HCT116 (cell line): ENCODE measurements around the gene DHRS13. TPM values are rescaled to one million over a fixed set of nuclear protein-coding genes. Genes with fewer than 3 reads are reported as not detected.

ENCODE experiments used
- ATAC-seq: fragments of 200-7000 bp; cut with Tn5 transposase; 2 replicates; pipeline ENCODE4 v1.9.1; 2020; ENCODE audit warnings: mild to moderate bottlenecking, moderate library complexity
- BruUV-seq: library from RNA; stranded (reverse); fragments of 400-500 nt; replicated peaks from 2 replicates; lab custom pipeline; 2021; lab: Mats Ljungman, UMichigan
- CTCF ChIA-PET: fragments of 300-600 bp; sonication (Branson Sonifier 250); formaldehyde crosslinking; loops from one replicate; lab custom pipeline; 2021; ENCODE audit warnings: antibody characterized with exemption; lab: Charles Lee
- POLR2A ChIA-PET: fragments of 300-600, 350-600 bp; sonication (Branson Sonifier 250); formaldehyde crosslinking; loops from one replicate; lab custom pipeline; 2021; ENCODE audit warnings: antibody characterized with exemption; lab: Charles Lee
- RAD21 ChIA-PET, 2 experiments: fragments of 300-600 bp; sonication (Branson Sonifier 250); formaldehyde crosslinking; loops; one replicate each; lab custom pipeline; 2023; ENCODE audit warnings: low total read pairs in 2 of 2; ENCODE audit not compliant: uncharacterized antibody in 2 of 2, unreplicated experiment in 2 of 2, low non-redundant PET in 1 of 2; lab: Charles Lee
- DNase-seq: peaks from one replicate; pipeline ENCODE4 v3.0.0-alpha.2; 2010; ENCODE audit warnings: low read depth, low spot score
- H2AFZ ChIP-seq: fragments of 200-600 bp; shearing (Covaris generic), sonication (generic); 2 replicates; pipeline ENCODE4 v1.6.1; 2017; ENCODE audit warnings: low read depth, mixed run types, mixed read lengths, antibody characterized with exemption, low read length; ENCODE audit not compliant: poor library complexity, severe bottlenecking
- H3K27ac ChIP-seq: 2 replicates; pipeline ENCODE4 v1.5.1; 2012; ENCODE audit warnings: low read depth, low read length
- H3K27me3 ChIP-seq: fragments of 200-600 bp; sonication (generic); 2 replicates; pipeline ENCODE4 v1.6.1; 2016; ENCODE audit warnings: mixed run types, low read length, mixed read lengths; ENCODE audit not compliant: insufficient read depth
- H3K36me3 ChIP-seq, 2 experiments: fragments of 200-500 bp in 1 of 2; fragments of 200-600 bp in 1 of 2; sonication (Bioruptor generic) in 1 of 2; sonication (generic) in 1 of 2; 2 replicates each; pipeline versions ENCODE4 v1.5.1 to v1.6.1; 2014 to 2016; ENCODE audit warnings: low read length in 2 of 2, inconsistent platforms in 1 of 2, mixed read lengths in 1 of 2, mixed run types in 1 of 2; ENCODE audit not compliant: insufficient read depth in 2 of 2, control insufficient read depth in 1 of 2
- H3K4me1 ChIP-seq, 2 experiments: fragments of 200-600 bp in 1 of 2; sonication (generic) in 1 of 2; 2 replicates each; pipeline versions ENCODE4 v1.5.1 to v1.6.1; 2012 to 2017; ENCODE audit warnings: low read length in 2 of 2, inconsistent platforms in 1 of 2, mild to moderate bottlenecking in 1 of 2, mixed read lengths in 1 of 2, mixed run types in 1 of 2, moderate library complexity in 1 of 2; ENCODE audit not compliant: insufficient read depth in 2 of 2, control insufficient read depth in 1 of 2
- H3K4me2 ChIP-seq: fragments of 200-600 bp; sonication (generic); 2 replicates; pipeline ENCODE4 v1.6.1; 2017; ENCODE audit warnings: mixed run types, low read length, mixed read lengths
- H3K4me3 ChIP-seq, 2 experiments: fragments of 200-600 bp in 1 of 2; sonication (generic) in 1 of 2; replicated peaks in 1 of 2; 2 replicates each; pipeline ENCODE4 v1.5.1; 2011 to 2016; ENCODE audit warnings: low read length in 2 of 2, control low read depth in 1 of 2, low read depth in 1 of 2, mild to moderate bottlenecking in 1 of 2, mixed read lengths in 1 of 2, mixed run types in 1 of 2
- H3K79me2 ChIP-seq: fragments of 200-600 bp; sonication (generic); 2 replicates; pipeline ENCODE4 v1.6.1; 2017; ENCODE audit warnings: mild to moderate bottlenecking, mixed run types, low read length, moderate library complexity, mixed read lengths; ENCODE audit not compliant: insufficient read depth
- H3K9ac ChIP-seq: fragments of 200-600 bp; sonication (generic); 2 replicates; pipeline ENCODE4 v1.6.1; 2016; ENCODE audit warnings: low read length, mixed read lengths
- H3K9me2 ChIP-seq: fragments of 200-600 bp; sonication (generic), shearing (Covaris generic); 2 replicates; pipeline ENCODE4 v1.6.1; 2017; ENCODE audit warnings: mixed run types, mild to moderate bottlenecking, moderate library complexity; ENCODE audit not compliant: insufficient read depth
- H3K9me3 ChIP-seq, 2 experiments: fragments of 200-500 bp in 1 of 2; fragments of 200-600 bp in 1 of 2; sonication (Bioruptor generic) in 1 of 2; sonication (generic) in 1 of 2; 2 replicates each; pipeline ENCODE4 v1.6.1; 2014 to 2017; ENCODE audit warnings: low read length in 2 of 2, mixed read lengths in 2 of 2, inconsistent platforms in 1 of 2, low read depth in 1 of 2, mild to moderate bottlenecking in 1 of 2, mixed run types in 1 of 2, moderate library complexity in 1 of 2; ENCODE audit not compliant: control insufficient read depth in 1 of 2, insufficient read depth in 1 of 2
- H4K20me1 ChIP-seq: fragments of 200-600 bp; sonication (generic), shearing (Covaris generic); 2 replicates; pipeline ENCODE4 v1.6.1; 2017; ENCODE audit warnings: mixed run types, mild to moderate bottlenecking, moderate library complexity; ENCODE audit not compliant: insufficient read depth
- CEBPB ChIP-seq: IDR thresholded peaks from 2 replicates; pipeline ENCODE4 v1.6.1; 2012; ENCODE audit warnings: low read depth
- EGR1 ChIP-seq: IDR thresholded peaks from 2 replicates; pipeline ENCODE4 v1.6.1; 2012; ENCODE audit warnings: low read depth
- ELF1 ChIP-seq: IDR thresholded peaks from 2 replicates; pipeline ENCODE4 v1.6.1; 2012; ENCODE audit warnings: low read depth, borderline replicate concordance
- EZH2phosphoT487 ChIP-seq: fragments of 200-600 bp; IDR thresholded peaks from 2 replicates; pipeline ENCODE4 v1.6.1; 2018; ENCODE audit warnings: antibody characterized with exemption, borderline replicate concordance
- MAX ChIP-seq: IDR thresholded peaks from 2 replicates; pipeline ENCODE4 v1.6.1; 2012
- POLR2AphosphoS5 ChIP-seq: IDR thresholded peaks from 2 replicates; pipeline ENCODE4 v1.6.1; 2011; ENCODE audit warnings: mild to moderate bottlenecking, low read depth, low read length, moderate library complexity
- YY1 ChIP-seq: IDR thresholded peaks from 2 replicates; pipeline ENCODE4 v1.6.1; 2011; ENCODE audit warnings: low read length, low read depth, moderate library complexity, mild to moderate bottlenecking; ENCODE audit not compliant: insufficient replicate concordance; ENCODE audit errors: extremely low read depth
- intact Hi-C: fragments of 100-400 bp; cut with micrococcal nuclease; formaldehyde crosslinking; loops from 2 replicates; pipeline ENCODE4 v1.10.0; 2022
- total RNA-seq: library from RNA; stranded (reverse); gene quantifications from one replicate; pipeline ENCODE4 v1.2.1, GENCODE V29; 2021; ENCODE audit not compliant: unreplicated experiment

DHRS13 gene
- total RNA-seq, 1 experiment from 2014 or later, result 13.5 TPM

- H3K27me3 ChIP-seq, result no peaks in the 10 kb centered on the region
- H3K27ac ChIP-seq, result no peak overlapping the region
- H3K9me2 ChIP-seq, result no peaks in the 10 kb centered on the region
- RAD21 ChIA-PET, result no interaction called here
- peak overlapping the region; percentile 85; the same call in 1 of the 2 replicates for H3K9ac ChIP-seq
- no peak for DNase-seq
- no peak for TF ChIP-seq EZH2phosphoT487
- no peak for TF ChIP-seq MAX
- TF ChIP-seq CEBPB, result no peak
- TF ChIP-seq ELF1, result no peak
- no peak for TF ChIP-seq EGR1
- TF ChIP-seq POLR2AphosphoS5, result no peak
- TF ChIP-seq YY1, result no peak
- H3K4me2 ChIP-seq, result peak overlapping the region; percentile 87
- H3K4me1 ChIP-seq, result peaks cover 19 to 36% of the 10 kb centered on the region in 2 experiments; a peak in 3 of 4 replicates
- BruUV-seq, result no TSS peak
- CTCF ChIA-PET, result interaction anchor here (1.0 to 1.9 kb wide), 3 partner anchors 22 to 174 kb away, joined by 4 to 10 read pairs (median 5); no protein-coding TSS in a partner anchor
- intact Hi-C loops, result loop anchor here (5.0 to 10.0 kb wide), 2 partner anchors 139 to 256 kb away; partner anchors contain the start of gene BLTP2
- POLR2A ChIA-PET, result interaction anchor here (1.8 kb wide), 1 partner anchor 182 kb away, joined by 8 read pairs; the partner anchor contains the start of gene RPL23A
- peaks cover 13% of the 10 kb centered on the region; the same call in 1 of the 2 replicates for H3K79me2 ChIP-seq
- 0 out of 4 replicates have a peak, but pooled peaks cover 5 to 6% of the 10 kb centered on the region in 2 experiments for H3K36me3 ChIP-seq
- H3K9me3 ChIP-seq, result no peaks in the 10 kb centered on the region
- H2AFZ ChIP-seq, result no peak overlapping the region
- no peaks in the 10 kb centered on the region for H4K20me1 ChIP-seq
- no peak for ATAC-seq
- H3K4me3 ChIP-seq, result peak overlapping the region in 1 of 2 experiments; percentile 84; a peak in 2 of 4 replicates
Measured at GRCh38 chr17:28900986-28901726, 1.7 kb downstream of the DHRS13 start.
